Fibroblast of skin of back (primary cell): ENCODE results near the gene KCNJ10.
A peak's percentile ranks its signal among the peaks of the same experiment; 100 is the strongest.

Source experiments
- DNase-seq: peaks from one replicate; pipeline ENCODE4 v3.0.0-alpha.2; 2013

The KCNJ10 gene

GRCh38 chr1:160021376-160022074 lies 48.4 kb downstream of the KCNJ10 start:
- DNase-seq: no peak

GRCh38 chr1:160020196-160020595 lies 49.8 kb downstream of the KCNJ10 start:
- no peak for DNase-seq

GRCh38 chr1:160018900-160019299 lies 51.1 kb downstream of the KCNJ10 start:
- DNase-seq: peak; percentile 56

- no peak for DNase-seq
Measured at GRCh38 chr1:160018347-160018746, 51.6 kb downstream of the KCNJ10 start.

GRCh38 chr1:160017592-160017991 lies 52.4 kb downstream of the KCNJ10 start:
- DNase-seq: no peak

GRCh38 chr1:160011781-160012180 lies 58.2 kb downstream of the KCNJ10 start:
- DNase-seq: no peak

GRCh38 chr1:160009801-160010200 lies 60.2 kb downstream of the KCNJ10 start:
- no peak for DNase-seq

GRCh38 chr1:160009081-160009480 lies 60.9 kb downstream of the KCNJ10 start:
- DNase-seq: no peak

GRCh38 chr1:160007577-160008200 lies 62.3 kb downstream of the KCNJ10 start:
- DNase-seq: peak; percentile 27

- DNase-seq: peak; percentile 67
Measured at GRCh38 chr1:160006312-160006940, 63.5 kb downstream of the KCNJ10 start.

- DNase-seq: no peak
Measured at GRCh38 chr1:160005070-160005469, 64.9 kb downstream of the KCNJ10 start.

- no peak for DNase-seq
Measured at GRCh38 chr1:160004425-160004824, 65.5 kb downstream of the KCNJ10 start.

- DNase-seq: no peak
Measured at GRCh38 chr1:160004001-160004400, 66.0 kb downstream of the KCNJ10 start.

GRCh38 chr1:160001440-160001839 lies 68.5 kb downstream of the KCNJ10 start:
- DNase-seq: no peak

- DNase-seq: no peak
Measured at GRCh38 chr1:159999204-159999603, 70.8 kb downstream of the KCNJ10 start.

- peak; percentile 95 for DNase-seq
Measured at GRCh38 chr1:159996653-159997052, 73.3 kb downstream of the KCNJ10 start.

- DNase-seq: no peak
Measured at GRCh38 chr1:159994896-159995295, 75.1 kb downstream of the KCNJ10 start.

GRCh38 chr1:159993911-159994310 lies 76.0 kb downstream of the KCNJ10 start:
- no peak for DNase-seq

- peak; percentile 25 for DNase-seq
Measured at GRCh38 chr1:159992161-159992560, 77.8 kb downstream of the KCNJ10 start.

- no peak for DNase-seq
Measured at GRCh38 chr1:159991513-159991912, 78.4 kb downstream of the KCNJ10 start.

GRCh38 chr1:159990005-159990404 lies 80.0 kb downstream of the KCNJ10 start:
- no peak for DNase-seq

- no peak for DNase-seq
Measured at GRCh38 chr1:159989581-159989980, 80.4 kb downstream of the KCNJ10 start.

- no peak for DNase-seq
Measured at GRCh38 chr1:159988006-159988405, 82.0 kb downstream of the KCNJ10 start.

- DNase-seq: no peak
Measured at GRCh38 chr1:159987186-159987585, 82.8 kb downstream of the KCNJ10 start.
